HEK293 (cell line): ENCODE results near the gene FNDC11.

ENCODE experiments used
- CTCF ChIA-PET: fragments of 350-600 bp; formaldehyde crosslinking; extraction: SDS; loops from one replicate; lab custom pipeline; 2021; ENCODE audit warnings: antibody characterized with exemption; lab: Yijun Ruan, JAX
- POLR2A ChIA-PET: fragments of 300-600 bp; formaldehyde crosslinking; extraction: SDS; loops from one replicate; lab custom pipeline; 2020; ENCODE audit warnings: antibody characterized with exemption, inconsistent platforms; lab: Yijun Ruan, JAX
- H3K27ac ChIP-seq: fragments of 200-500 bp; sonication (Bioruptor generic); 2 replicates; pipeline ENCODE4 v1.5.1; 2014; ENCODE audit warnings: low read depth, low read length, control low read depth, inconsistent platforms; ENCODE audit errors: extremely low read depth
- H3K36me3 ChIP-seq, 2 experiments: fragments of 200-500 bp in 1 of 2; sonication (Bioruptor generic) in 1 of 2; 1 replicate in 1 of 2; 2 replicates in 1 of 2; pipeline ENCODE4 v1.5.1; 2014 to 2017; ENCODE audit warnings: inconsistent platforms in 2 of 2, low read length in 2 of 2; ENCODE audit not compliant: control insufficient read depth in 2 of 2, insufficient read depth in 1 of 2
- H3K4me1 ChIP-seq: fragments of 200-500 bp; sonication (Bioruptor generic); 2 replicates; pipeline ENCODE4 v1.5.1; 2014; ENCODE audit warnings: mild to moderate bottlenecking, low read length, inconsistent platforms; ENCODE audit not compliant: control insufficient read depth, insufficient read depth
- H3K4me3 ChIP-seq: 2 replicates; pipeline ENCODE4 v1.5.1; 2011; ENCODE audit warnings: low read depth, mild to moderate bottlenecking, control low read depth, low read length, moderate library complexity
- H3K9me3 ChIP-seq: fragments of 200-500 bp; sonication (Bioruptor generic); 2 replicates; pipeline ENCODE4 v1.5.1; 2014; ENCODE audit warnings: low read depth, low read length, inconsistent platforms; ENCODE audit not compliant: control insufficient read depth, insufficient read depth
- BCL11A ChIP-seq: fragments of 450-650 bp; formaldehyde crosslinking; IDR thresholded peaks from 2 replicates; pipeline ENCODE4 v1.5.1; 2016; ENCODE audit warnings: low read depth, missing biosample characterization, missing genetic modification characterization
- BCL11B ChIP-seq: fragments of 450-650 bp; formaldehyde crosslinking; IDR thresholded peaks from 2 replicates; pipeline ENCODE4 v1.5.1; 2016; ENCODE audit warnings: low read depth, missing biosample characterization, missing genetic modification characterization
- FEZF1 ChIP-seq: fragments of 450-650 bp; formaldehyde crosslinking; IDR thresholded peaks from 2 replicates; pipeline ENCODE4 v1.5.1; 2016; ENCODE audit warnings: missing biosample characterization, missing genetic modification characterization
- KLF8 ChIP-seq: fragments of 450-650 bp; formaldehyde crosslinking; IDR thresholded peaks from 2 replicates; pipeline ENCODE4 v1.5.1; 2016; ENCODE audit warnings: missing biosample characterization, missing genetic modification characterization
- MEIS1 ChIP-seq: sonication (generic); formaldehyde crosslinking; IDR thresholded peaks from 2 replicates; pipeline ENCODE4 v1.8.1; 2022; ENCODE audit warnings: missing genetic modification reagents, mild to moderate bottlenecking, borderline replicate concordance
- OVOL3 ChIP-seq: fragments of 450-650 bp; formaldehyde crosslinking; IDR thresholded peaks from 2 replicates; pipeline ENCODE4 v1.5.1; 2016; ENCODE audit warnings: missing biosample characterization, missing genetic modification characterization
- PRDM1 ChIP-seq: fragments of 450-650 bp; formaldehyde crosslinking; IDR thresholded peaks from 2 replicates; pipeline ENCODE4; 2016; ENCODE audit warnings: missing biosample characterization, missing genetic modification characterization
- SP7 ChIP-seq: fragments of 450-650 bp; formaldehyde crosslinking; IDR thresholded peaks from 2 replicates; pipeline ENCODE4 v1.5.1; 2016; ENCODE audit warnings: missing biosample characterization, missing genetic modification characterization
- YY1 ChIP-seq: fragments of 450-650 bp; formaldehyde crosslinking; IDR thresholded peaks from 2 replicates; pipeline ENCODE4 v1.5.1; 2018; ENCODE audit warnings: missing biosample characterization, missing genetic modification characterization
- ZBTB1 ChIP-seq: fragments of 450-650 bp; formaldehyde crosslinking; IDR thresholded peaks from 2 replicates; pipeline ENCODE4 v1.5.1; 2016; ENCODE audit warnings: missing biosample characterization, missing genetic modification characterization
- ZBTB7A ChIP-seq: fragments of 450-650 bp; formaldehyde crosslinking; IDR thresholded peaks from 2 replicates; pipeline ENCODE4 v1.5.1; 2016; ENCODE audit warnings: low read depth, missing biosample characterization, missing genetic modification characterization
- ZIC2 ChIP-seq: fragments of 450-650 bp; formaldehyde crosslinking; IDR thresholded peaks from 2 replicates; pipeline ENCODE4 v1.5.1; 2016; ENCODE audit warnings: missing biosample characterization, missing genetic modification characterization
- ZNF114 ChIP-seq: fragments of 450-650 bp; formaldehyde crosslinking; IDR thresholded peaks from 2 replicates; pipeline ENCODE4 v1.5.0; 2017; ENCODE audit warnings: missing biosample characterization, missing genetic modification characterization
- ZNF121 ChIP-seq: fragments of 450-650 bp; formaldehyde crosslinking; IDR thresholded peaks from 2 replicates; pipeline ENCODE4 v1.5.1; 2016; ENCODE audit warnings: missing biosample characterization, missing genetic modification characterization
- ZNF132 ChIP-seq: fragments of 450-650 bp; formaldehyde crosslinking; IDR thresholded peaks from 2 replicates; pipeline ENCODE4 v1.5.1; 2017; ENCODE audit warnings: missing biosample characterization, missing genetic modification characterization, borderline replicate concordance
- ZNF133 ChIP-seq: fragments of 450-650 bp; formaldehyde crosslinking; IDR thresholded peaks from 2 replicates; pipeline ENCODE4 v1.5.1; 2016; ENCODE audit warnings: missing biosample characterization, missing genetic modification characterization
- ZNF146 ChIP-seq: fragments of 450-650 bp; formaldehyde crosslinking; IDR thresholded peaks from 2 replicates; pipeline ENCODE4 v1.5.1; 2016; ENCODE audit warnings: missing biosample characterization, missing genetic modification characterization
- ZNF155 ChIP-seq: fragments of 450-650 bp; formaldehyde crosslinking; IDR thresholded peaks from 2 replicates; pipeline ENCODE4 v1.5.1; 2016; ENCODE audit warnings: missing biosample characterization, missing genetic modification characterization
- ZNF211 ChIP-seq: fragments of 450-650 bp; formaldehyde crosslinking; IDR thresholded peaks from 2 replicates; pipeline ENCODE4 v1.5.1; 2016; ENCODE audit warnings: low read depth, missing biosample characterization, missing genetic modification characterization
- ZNF404 ChIP-seq: fragments of 450-650 bp; formaldehyde crosslinking; IDR thresholded peaks from 2 replicates; pipeline ENCODE4 v1.5.1; 2017; ENCODE audit warnings: missing biosample characterization, missing genetic modification characterization
- ZNF510 ChIP-seq: fragments of 450-650 bp; formaldehyde crosslinking; IDR thresholded peaks from 2 replicates; pipeline ENCODE4 v1.5.1; 2018; ENCODE audit warnings: mild to moderate bottlenecking, missing genetic modification characterization, missing biosample characterization; ENCODE audit not compliant: insufficient replicate concordance
- ZNF560 ChIP-seq: fragments of 450-650 bp; formaldehyde crosslinking; IDR thresholded peaks from 2 replicates; pipeline ENCODE4 v1.5.1; 2017; ENCODE audit warnings: missing biosample characterization, missing genetic modification characterization, borderline replicate concordance
- ZNF610 ChIP-seq: fragments of 450-650 bp; formaldehyde crosslinking; IDR thresholded peaks from 2 replicates; pipeline ENCODE4 v1.5.1; 2016; ENCODE audit warnings: missing biosample characterization, missing genetic modification characterization, borderline replicate concordance
- ZNF623 ChIP-seq: fragments of 450-650 bp; formaldehyde crosslinking; IDR thresholded peaks from 2 replicates; pipeline ENCODE4 v1.5.1; 2016; ENCODE audit warnings: missing biosample characterization, missing genetic modification characterization
- ZNF707 ChIP-seq: fragments of 450-650 bp; formaldehyde crosslinking; IDR thresholded peaks from 2 replicates; pipeline ENCODE4 v1.5.1; 2016; ENCODE audit warnings: missing biosample characterization, missing genetic modification characterization
- ZNF747 ChIP-seq: fragments of 450-650 bp; formaldehyde crosslinking; IDR thresholded peaks from 2 replicates; pipeline ENCODE4 v1.5.1; 2016; ENCODE audit warnings: missing biosample characterization, missing genetic modification characterization
- ZNF792 ChIP-seq: fragments of 450-650 bp; formaldehyde crosslinking; IDR thresholded peaks from 2 replicates; pipeline ENCODE4 v1.5.1; 2016; ENCODE audit warnings: missing biosample characterization, missing genetic modification characterization
- ZNF843 ChIP-seq: fragments of 450-650 bp; formaldehyde crosslinking; IDR thresholded peaks from 2 replicates; pipeline ENCODE4 v1.5.1; 2016; ENCODE audit warnings: missing biosample characterization, missing genetic modification characterization
- TF ChIP-seq, protein P1 (sequence below): fragments of 450-650 bp; formaldehyde crosslinking; IDR thresholded peaks from 2 replicates; pipeline ENCODE4 v1.5.1; 2016; ENCODE audit warnings: missing biosample characterization, missing genetic modification characterization
- TF ChIP-seq, protein P2 (sequence below): fragments of 450-650 bp; formaldehyde crosslinking; IDR thresholded peaks from 2 replicates; pipeline ENCODE4 v1.5.1; 2017; ENCODE audit warnings: missing biosample characterization, missing genetic modification characterization
- TF ChIP-seq, protein P3 (sequence below): fragments of 450-650 bp; formaldehyde crosslinking; optimal IDR thresholded peaks from 2 replicates; pipeline ENCODE3; 2016; ENCODE audit warnings: missing biosample characterization, mild to moderate bottlenecking, missing genetic modification characterization

Gene FNDC11

DNA sequence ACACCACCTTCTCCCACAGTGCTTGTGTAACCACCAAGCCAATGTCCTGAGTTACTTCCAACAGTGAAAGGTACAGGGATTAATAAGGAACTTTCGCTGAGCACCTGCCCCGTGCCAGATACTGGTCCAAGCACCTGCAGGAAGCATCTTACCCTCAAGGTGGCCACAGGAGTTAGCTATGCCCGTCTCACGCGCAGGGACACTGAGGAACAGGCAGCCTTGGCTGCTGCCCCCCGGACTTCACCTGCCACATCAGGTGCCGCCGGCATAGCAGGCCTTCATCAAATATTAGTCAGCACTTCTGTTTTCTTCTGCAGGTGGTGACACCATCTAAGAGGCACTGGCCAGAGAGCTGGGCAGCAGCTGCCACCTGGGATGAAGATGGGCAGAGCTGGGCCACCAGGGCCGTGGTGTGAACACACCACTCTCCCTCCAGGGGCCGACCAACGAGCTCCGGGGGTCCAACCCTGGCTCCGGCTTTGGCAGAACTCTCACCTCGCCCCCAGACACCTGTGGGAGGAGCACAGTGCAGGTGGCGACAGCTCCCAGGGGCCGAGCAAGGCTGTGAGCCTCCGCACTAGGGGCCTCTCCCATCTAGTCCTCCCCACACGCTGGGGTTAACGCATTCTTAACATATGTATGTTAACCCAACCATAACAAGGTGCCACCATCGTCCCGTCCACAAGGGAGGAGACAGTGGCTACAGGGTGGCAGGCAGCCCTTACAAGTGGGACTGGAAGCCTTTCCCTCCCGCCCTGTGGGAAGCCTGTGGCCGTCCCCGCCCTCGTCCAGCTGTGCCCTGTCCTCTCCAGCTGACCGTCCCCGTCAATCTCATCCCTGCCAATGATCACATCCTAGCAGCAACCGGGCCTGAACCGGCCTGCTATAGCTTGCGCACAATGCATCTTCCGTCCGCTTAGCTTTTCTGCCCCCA is 36.3 kb upstream of the FNDC11 start:
- CTCF ChIA-PET: interaction anchor here (2.8 kb wide), 1 partner anchor 21 kb away, joined by 12 read pairs; no protein-coding TSS in a partner anchor
- H3K36me3 ChIP-seq: peaks cover 0 to 12% of the 10 kb centered on the region in 2 experiments; a peak in 1 of 3 replicates
- no peaks in the 10 kb centered on the region for H3K4me1 ChIP-seq
- no peak overlapping the region for H3K4me3 ChIP-seq
- POLR2A ChIA-PET: no interaction called here
- H3K27ac ChIP-seq: no peak overlapping the region
- H3K9me3 ChIP-seq: no peaks in the 10 kb centered on the region
- TF ChIP-seq ZNF404 (tag by site-specific recombination) (no peak), YY1 (tag by site-specific recombination) (no peak), ZNF114 (tag by site-specific recombination) (no peak), ZNF132 (no peak), ZNF623 (tag by site-specific recombination) (no peak), BCL11A (tag by site-specific recombination) (no peak), ZNF560 (tag by site-specific recombination) (no peak), ZNF707 (no peak), ZNF843 (tag by site-specific recombination) (no peak), ZNF211 (tag by site-specific recombination) (no peak), ZNF146 (tag by site-specific recombination) (no peak), ZBTB1 (tag by site-specific recombination) (no peak), ZNF610 (no peak), ZNF747 (tag by site-specific recombination) (no peak), BCL11B (tag by site-specific recombination) (no peak), FEZF1 (tag by site-specific recombination) (no peak), KLF8 (tag by site-specific recombination) (no peak)
- TF ChIP-seq, protein P1, sequence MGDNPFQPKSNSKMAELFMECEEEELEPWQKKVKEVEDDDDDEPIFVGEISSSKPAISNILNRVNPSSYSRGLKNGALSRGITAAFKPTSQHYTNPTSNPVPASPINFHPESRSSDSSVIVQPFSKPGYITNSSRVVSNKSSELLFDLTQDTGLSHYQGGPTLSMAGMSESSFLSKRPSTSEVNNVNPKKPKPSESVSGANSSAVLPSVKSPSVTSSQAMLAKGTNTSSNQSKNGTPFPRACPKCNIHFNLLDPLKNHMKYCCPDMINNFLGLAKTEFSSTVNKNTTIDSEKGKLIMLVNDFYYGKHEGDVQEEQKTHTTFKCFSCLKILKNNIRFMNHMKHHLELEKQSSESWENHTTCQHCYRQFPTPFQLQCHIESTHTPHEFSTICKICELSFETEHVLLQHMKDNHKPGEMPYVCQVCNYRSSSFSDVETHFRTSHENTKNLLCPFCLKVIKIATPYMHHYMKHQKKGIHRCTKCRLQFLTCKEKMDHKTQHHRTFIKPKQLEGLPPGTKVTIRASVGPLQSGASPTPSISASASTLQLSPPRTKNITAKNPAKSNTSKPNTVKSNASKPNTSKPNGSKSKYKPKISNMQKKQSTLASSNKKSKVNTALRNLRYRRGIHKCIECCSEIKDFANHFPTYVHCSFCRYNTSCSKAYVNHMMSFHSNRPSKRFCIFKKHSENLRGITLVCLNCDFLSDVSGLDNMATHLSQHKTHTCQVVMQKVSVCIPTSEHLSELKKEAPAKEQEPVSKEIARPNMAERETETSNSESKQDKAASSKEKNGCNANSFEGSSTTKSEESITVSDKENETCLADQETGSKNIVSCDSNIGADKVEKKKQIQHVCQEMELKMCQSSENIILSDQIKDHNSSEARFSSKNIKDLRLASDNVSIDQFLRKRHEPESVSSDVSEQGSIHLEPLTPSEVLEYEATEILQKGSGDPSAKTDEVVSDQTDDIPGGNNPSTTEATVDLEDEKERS: no peak
- TF ChIP-seq, protein P2, sequence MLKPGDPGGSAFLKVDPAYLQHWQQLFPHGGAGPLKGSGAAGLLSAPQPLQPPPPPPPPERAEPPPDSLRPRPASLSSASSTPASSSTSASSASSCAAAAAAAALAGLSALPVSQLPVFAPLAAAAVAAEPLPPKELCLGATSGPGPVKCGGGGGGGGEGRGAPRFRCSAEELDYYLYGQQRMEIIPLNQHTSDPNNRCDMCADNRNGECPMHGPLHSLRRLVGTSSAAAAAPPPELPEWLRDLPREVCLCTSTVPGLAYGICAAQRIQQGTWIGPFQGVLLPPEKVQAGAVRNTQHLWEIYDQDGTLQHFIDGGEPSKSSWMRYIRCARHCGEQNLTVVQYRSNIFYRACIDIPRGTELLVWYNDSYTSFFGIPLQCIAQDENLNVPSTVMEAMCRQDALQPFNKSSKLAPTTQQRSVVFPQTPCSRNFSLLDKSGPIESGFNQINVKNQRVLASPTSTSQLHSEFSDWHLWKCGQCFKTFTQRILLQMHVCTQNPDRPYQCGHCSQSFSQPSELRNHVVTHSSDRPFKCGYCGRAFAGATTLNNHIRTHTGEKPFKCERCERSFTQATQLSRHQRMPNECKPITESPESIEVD (tag by site-specific recombination): no peak

DNA sequence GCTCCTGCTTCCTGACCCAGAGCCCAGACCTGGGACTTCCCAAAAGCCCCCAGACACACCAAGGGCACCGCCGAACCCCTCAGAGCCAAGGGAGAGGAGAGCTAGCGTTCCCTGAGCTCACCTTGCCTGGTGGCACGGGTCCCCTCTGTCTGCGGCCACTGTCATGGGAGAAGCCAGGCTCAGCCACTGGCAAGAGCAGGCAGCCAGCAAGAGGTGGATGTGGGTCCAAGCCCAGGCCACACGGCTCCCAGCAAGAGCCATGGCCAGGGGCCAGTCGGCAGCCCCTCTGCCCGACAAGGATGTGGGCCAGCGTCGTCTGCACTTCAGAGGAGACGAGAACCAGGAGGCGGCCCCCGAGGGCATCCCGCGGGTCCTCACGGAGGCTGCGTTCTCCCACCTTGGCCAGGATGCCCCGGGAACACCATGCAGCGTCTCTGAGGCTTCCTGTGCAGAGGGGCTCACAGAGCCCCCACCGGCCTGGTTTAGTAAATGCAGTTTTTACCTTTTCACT is 35.6 kb upstream of the FNDC11 start:
- Histone ChIP-seq H3K4me1 (no peaks in the 10 kb centered on the region), H3K4me3 (no peak overlapping the region), H3K36me3 (peaks cover 0 to 20% of the 10 kb centered on the region in 2 experiments; a peak in 1 of 3 replicates), H3K27ac (no peak overlapping the region), H3K9me3 (no peaks in the 10 kb centered on the region)
- CTCF ChIA-PET: interaction anchor here (2.8 kb wide), 1 partner anchor 22 kb away, joined by 12 read pairs; no protein-coding TSS in a partner anchor
- POLR2A ChIA-PET: interaction anchor here (0.6 to 1.3 kb wide), 2 partner anchors 18 to 22 kb away, joined by 3 read pairs; no protein-coding TSS in a partner anchor
- TF ChIP-seq ZIC2 (tag by site-specific recombination): no peak
- no peak for TF ChIP-seq YY1 (tag by site-specific recombination)
- TF ChIP-seq PRDM1 (tag by site-specific recombination): no peak
- no peak for TF ChIP-seq ZNF155 (tag by site-specific recombination)
- no peak for TF ChIP-seq ZNF133 (tag by site-specific recombination)
- no peak for TF ChIP-seq ZNF792 (tag by site-specific recombination)
- TF ChIP-seq ZNF121 (tag by site-specific recombination): no peak
- TF ChIP-seq, protein P3, sequence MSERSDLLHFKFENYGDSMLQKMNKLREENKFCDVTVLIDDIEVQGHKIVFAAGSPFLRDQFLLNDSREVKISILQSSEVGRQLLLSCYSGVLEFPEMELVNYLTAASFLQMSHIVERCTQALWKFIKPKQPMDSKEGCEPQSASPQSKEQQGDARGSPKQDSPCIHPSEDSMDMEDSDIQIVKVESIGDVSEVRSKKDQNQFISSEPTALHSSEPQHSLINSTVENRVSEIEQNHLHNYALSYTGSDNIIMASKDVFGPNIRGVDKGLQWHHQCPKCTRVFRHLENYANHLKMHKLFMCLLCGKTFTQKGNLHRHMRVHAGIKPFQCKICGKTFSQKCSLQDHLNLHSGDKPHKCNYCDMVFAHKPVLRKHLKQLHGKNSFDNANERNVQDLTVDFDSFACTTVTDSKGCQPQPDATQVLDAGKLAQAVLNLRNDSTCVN (tag by site-specific recombination): no peak
- TF ChIP-seq ZNF510 (tag by site-specific recombination): no peak
- no peak for TF ChIP-seq ZBTB7A (tag by site-specific recombination)
- TF ChIP-seq SP7 (tag by site-specific recombination): no peak
- no peak for TF ChIP-seq MEIS1 (CRISPR knock-in tag)
- TF ChIP-seq OVOL3 (tag by site-specific recombination): no peak
